Measurements from ENCODE around the gene TRIM56.
"Not testable (repeated sequence)": the region's sequence is repeated elsewhere in the genome, so short reads cannot be mapped to it uniquely, and the experiment has no call there.

- not testable (repeated sequence) for TF ChIP-seq ZNF792 (CRISPR knock-in tag; IDR thresholded peaks at IDR 0.05); POLR2A (IDR thresholded peaks at IDR 0.05; ENCODE audit: insufficient read depth in 1 of 2, low read depth in 2 of 2, low read length in 2 of 2); ZNF280B (CRISPR knock-in tag; IDR thresholded peaks at IDR 0.05; ENCODE audit: borderline replicate concordance); IRX3 (CRISPR knock-in tag; IDR thresholded peaks at IDR 0.05; ENCODE audit: borderline replicate concordance, low read depth); TARDBP (CRISPR knock-in tag; IDR thresholded peaks at IDR 0.05); RBM22 (optimal IDR thresholded peaks at IDR 0.05; ENCODE audit: low read length); CBX5 (CRISPR knock-in tag; IDR thresholded peaks at IDR 0.05; ENCODE audit: borderline replicate concordance); IRF1 (CRISPR knock-in tag; IDR thresholded peaks at IDR 0.05; ENCODE audit: low read depth); SP4 (CRISPR knock-in tag; IDR thresholded peaks at IDR 0.05); HNRNPK (IDR thresholded peaks at IDR 0.05; ENCODE audit: low read depth, low read length, poor library complexity, severe bottlenecking); JUNB (CRISPR knock-in tag; IDR thresholded peaks at IDR 0.05; ENCODE audit: borderline replicate concordance); RXRA (CRISPR knock-in tag; IDR thresholded peaks at IDR 0.05)
Observed at GRCh38 chr7:101071362-101072104, 13.7 kb upstream of the TRIM56 start.
